A673 (cell line): ENCODE measurements around the gene KLHL10. TPM values are rescaled to one million over a fixed set of nuclear protein-coding genes. Genes with fewer than 3 reads are reported as not detected.

Experiments
- BruUV-seq: library from RNA; stranded (reverse); fragments of 400-500 nt; replicated peaks from 2 replicates; lab custom pipeline; 2021; lab: Mats Ljungman, UMichigan
- CTCF ChIA-PET: fragments of 300-600 bp; sonication (Branson Sonifier 250); formaldehyde crosslinking; loops from one replicate; lab custom pipeline; 2022; ENCODE audit warnings: antibody characterized with exemption; lab: Charles Lee
- POLR2A ChIA-PET: fragments of 300-600 bp; sonication (Branson Sonifier 250); formaldehyde crosslinking; loops from one replicate; lab custom pipeline; 2022; ENCODE audit warnings: antibody characterized with exemption; ENCODE audit not compliant: low non-redundant PET; lab: Charles Lee
- DNase-seq: peaks from one replicate; pipeline ENCODE4 v3.0.0-alpha.2; 2015; ENCODE audit warnings: low spot score
- H3K27ac ChIP-seq: fragments of 200-600 bp; sonication (generic); 2 replicates; pipeline ENCODE4 v1.5.1; 2016; ENCODE audit warnings: mixed run types, low read depth, mild to moderate bottlenecking, mixed read lengths, antibody characterized with exemption, low read length; ENCODE audit not compliant: poor library complexity, severe bottlenecking
- H3K27me3 ChIP-seq: fragments of 200-600 bp; sonication (generic); replicated peaks from 2 replicates; pipeline ENCODE4 v1.6.1; 2017; ENCODE audit warnings: mixed run types, low read depth, mild to moderate bottlenecking, mixed read lengths, antibody characterized with exemption, low read length; ENCODE audit not compliant: insufficient read depth, poor library complexity
- H3K36me3 ChIP-seq: fragments of 200-600 bp; sonication (generic); 2 replicates; pipeline ENCODE4 v1.6.1; 2016; ENCODE audit warnings: mixed run types, mild to moderate bottlenecking, mixed read lengths, antibody characterized with exemption, low read length; ENCODE audit not compliant: insufficient read depth, poor library complexity, severe bottlenecking
- H3K4me1 ChIP-seq: fragments of 200-600 bp; sonication (generic); 2 replicates; pipeline ENCODE4 v1.6.1; 2017; ENCODE audit warnings: mixed run types, mild to moderate bottlenecking, mixed read lengths, antibody characterized with exemption, low read length; ENCODE audit not compliant: insufficient read depth, poor library complexity, severe bottlenecking
- H3K4me3 ChIP-seq: fragments of 200-600 bp; sonication (generic); 2 replicates; pipeline ENCODE4 v1.5.1; 2016; ENCODE audit warnings: low read depth, mixed run types, mild to moderate bottlenecking, mixed read lengths, low read length; ENCODE audit not compliant: poor library complexity, severe bottlenecking
- H3K9me3 ChIP-seq: fragments of 200-600 bp; sonication (generic); 2 replicates; pipeline ENCODE4 v1.6.1; 2016; ENCODE audit warnings: mixed run types, low read depth, mild to moderate bottlenecking, mixed read lengths, antibody characterized with exemption, low read length; ENCODE audit not compliant: poor library complexity, severe bottlenecking
- EZH2 ChIP-seq: fragments of 200-600 bp; sonication (generic); IDR thresholded peaks from 2 replicates; pipeline ENCODE4 v1.6.1; 2017; ENCODE audit warnings: borderline replicate concordance, low read depth, mild to moderate bottlenecking, mixed read lengths, antibody characterized with exemption, low read length; ENCODE audit not compliant: poor library complexity, severe bottlenecking
- intact Hi-C: fragments of 100-400 bp; cut with micrococcal nuclease; formaldehyde crosslinking; loops from one replicate; pipeline ENCODE4 v1.10.0; 2022; ENCODE audit not compliant: unreplicated experiment
- total RNA-seq: library from RNA; stranded (reverse); gene quantifications from 2 replicates; pipeline ENCODE4 v1.2.3, GENCODE V29; 2021
- TF ChIP-seq, protein P1 (sequence below): fragments of 300-800, 200-600 bp; sonication (generic); conservative IDR thresholded peaks from 2 replicates; pipeline ENCODE4 v1.5.1; 2017; ENCODE audit warnings: low read depth, mild to moderate bottlenecking, antibody characterized with exemption, low read length, moderate library complexity, mixed read lengths

The KLHL10 gene
- total RNA-seq, 1 experiment from 2014 or later = not detected

DNA sequence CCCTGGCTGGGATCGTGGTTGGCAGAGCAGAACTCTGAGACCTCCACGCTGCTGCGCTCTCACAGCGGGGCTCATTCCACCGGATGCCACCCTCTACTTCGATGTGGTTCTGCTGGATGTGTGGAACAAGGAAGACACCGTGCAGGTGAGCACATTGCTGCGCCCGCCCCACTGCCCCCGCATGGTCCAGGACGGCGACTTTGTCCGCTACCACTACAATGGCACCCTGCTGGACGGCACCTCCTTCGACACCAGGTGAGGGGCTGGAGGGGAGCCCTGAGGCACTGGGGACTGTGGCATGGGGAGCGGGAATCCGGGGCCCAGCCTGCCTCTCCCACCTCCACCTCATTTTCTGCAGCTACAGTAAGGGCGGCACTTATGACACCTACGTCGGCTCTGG is 19.6 kb upstream of the KLHL10 start:
- Histone ChIP-seq H3K4me1 (no peaks in the 10 kb centered on the region), H3K27me3 (no peaks in the 10 kb centered on the region), H3K27ac (no peak overlapping the region), H3K36me3 (no peaks in the 10 kb centered on the region), H3K9me3 (no peaks in the 10 kb centered on the region), H3K4me3 (no peak overlapping the region)
- no TSS peak for BruUV-seq
- no peak for DNase-seq
- CTCF ChIA-PET = no interaction called here
- TF ChIP-seq EZH2 = no peak
- TF ChIP-seq, protein P1, sequence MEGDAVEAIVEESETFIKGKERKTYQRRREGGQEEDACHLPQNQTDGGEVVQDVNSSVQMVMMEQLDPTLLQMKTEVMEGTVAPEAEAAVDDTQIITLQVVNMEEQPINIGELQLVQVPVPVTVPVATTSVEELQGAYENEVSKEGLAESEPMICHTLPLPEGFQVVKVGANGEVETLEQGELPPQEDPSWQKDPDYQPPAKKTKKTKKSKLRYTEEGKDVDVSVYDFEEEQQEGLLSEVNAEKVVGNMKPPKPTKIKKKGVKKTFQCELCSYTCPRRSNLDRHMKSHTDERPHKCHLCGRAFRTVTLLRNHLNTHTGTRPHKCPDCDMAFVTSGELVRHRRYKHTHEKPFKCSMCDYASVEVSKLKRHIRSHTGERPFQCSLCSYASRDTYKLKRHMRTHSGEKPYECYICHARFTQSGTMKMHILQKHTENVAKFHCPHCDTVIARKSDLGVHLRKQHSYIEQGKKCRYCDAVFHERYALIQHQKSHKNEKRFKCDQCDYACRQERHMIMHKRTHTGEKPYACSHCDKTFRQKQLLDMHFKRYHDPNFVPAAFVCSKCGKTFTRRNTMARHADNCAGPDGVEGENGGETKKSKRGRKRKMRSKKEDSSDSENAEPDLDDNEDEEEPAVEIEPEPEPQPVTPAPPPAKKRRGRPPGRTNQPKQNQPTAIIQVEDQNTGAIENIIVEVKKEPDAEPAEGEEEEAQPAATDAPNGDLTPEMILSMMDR = no peak
- intact Hi-C loops = no loop called here
- POLR2A ChIA-PET = no interaction called here

DNA sequence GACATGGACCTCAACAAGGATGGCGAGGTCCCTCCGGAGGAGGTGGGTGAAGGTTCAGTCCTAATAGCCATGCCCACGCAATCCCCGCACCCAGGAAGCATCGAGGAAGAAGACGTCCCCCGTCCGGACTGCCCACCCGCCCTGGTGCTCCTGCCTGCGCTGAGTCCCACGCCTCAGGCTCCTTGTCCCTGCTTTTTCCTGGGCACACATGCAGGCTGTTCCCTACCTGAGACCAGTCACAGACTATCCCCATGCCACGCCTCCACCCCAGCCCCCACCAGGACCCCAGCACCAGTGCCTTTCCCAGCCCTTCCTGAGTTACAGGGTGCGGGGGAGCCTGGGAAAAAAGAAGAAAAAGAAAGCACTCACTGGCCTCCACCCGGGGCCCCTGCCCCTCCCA is 15.8 kb upstream of the KLHL10 start:
- POLR2A ChIA-PET = no interaction called here
- no peak for TF ChIP-seq EZH2
- no peaks in the 10 kb centered on the region for H3K36me3 ChIP-seq
- intact Hi-C loops = no loop called here
- no peak overlapping the region for H3K4me3 ChIP-seq
- CTCF ChIA-PET = no interaction called here
- H3K27ac ChIP-seq = no peak overlapping the region
- DNase-seq = no peak
- H3K9me3 ChIP-seq = no peaks in the 10 kb centered on the region
- no peaks in the 10 kb centered on the region for H3K4me1 ChIP-seq
- no peaks in the 10 kb centered on the region for H3K27me3 ChIP-seq
- no TSS peak for BruUV-seq

DNA sequence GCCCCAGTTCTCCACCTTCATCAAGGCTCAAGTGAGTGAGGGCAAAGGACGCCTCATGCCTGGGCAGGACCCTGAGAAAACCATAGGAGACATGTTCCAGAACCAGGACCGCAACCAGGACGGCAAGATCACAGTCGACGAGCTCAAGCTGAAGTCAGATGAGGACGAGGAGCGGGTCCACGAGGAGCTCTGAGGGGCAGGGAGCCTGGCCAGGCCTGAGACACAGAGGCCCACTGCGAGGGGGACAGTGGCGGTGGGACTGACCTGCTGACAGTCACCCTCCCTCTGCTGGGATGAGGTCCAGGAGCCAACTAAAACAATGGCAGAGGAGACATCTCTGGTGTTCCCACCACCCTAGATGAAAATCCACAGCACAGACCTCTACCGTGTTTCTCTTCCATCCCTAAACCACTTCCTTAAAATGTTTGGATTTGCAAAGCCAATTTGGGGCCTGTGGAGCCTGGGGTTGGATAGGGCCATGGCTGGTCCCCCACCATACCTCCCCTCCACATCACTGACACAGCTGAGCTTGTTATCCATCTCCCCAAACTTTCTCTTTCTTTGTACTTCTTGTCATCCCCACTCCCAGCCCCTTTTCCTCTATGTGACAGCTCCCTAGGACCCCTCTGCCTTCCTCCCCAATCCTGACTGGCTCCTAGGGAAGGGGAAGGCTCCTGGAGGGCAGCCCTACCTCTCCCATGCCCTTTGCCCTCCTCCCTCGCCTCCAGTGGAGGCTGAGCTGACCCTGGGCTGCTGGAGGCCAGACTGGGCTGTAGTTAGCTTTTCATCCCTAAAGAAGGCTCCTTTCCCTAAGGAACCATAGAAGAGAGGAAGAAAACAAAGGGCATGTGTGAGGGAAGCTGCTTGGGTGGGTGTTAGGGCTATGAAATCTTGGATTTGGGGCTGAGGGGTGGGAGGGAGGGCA is 15.1 kb upstream of the KLHL10 start:
- Histone ChIP-seq H3K27ac (no peak overlapping the region), H3K9me3 (no peaks in the 10 kb centered on the region), H3K36me3 (peaks cover 3% of the 10 kb centered on the region), H3K27me3 (no peaks in the 10 kb centered on the region), H3K4me1 (no peaks in the 10 kb centered on the region), H3K4me3 (no peak overlapping the region)
- no peak for TF ChIP-seq EZH2
- TF ChIP-seq, protein P1 = no peak
- intact Hi-C loops = no loop called here
- DNase-seq = no peak
- ChIA-PET CTCF (no interaction called here), POLR2A (no interaction called here)
- BruUV-seq = no TSS peak

DNA sequence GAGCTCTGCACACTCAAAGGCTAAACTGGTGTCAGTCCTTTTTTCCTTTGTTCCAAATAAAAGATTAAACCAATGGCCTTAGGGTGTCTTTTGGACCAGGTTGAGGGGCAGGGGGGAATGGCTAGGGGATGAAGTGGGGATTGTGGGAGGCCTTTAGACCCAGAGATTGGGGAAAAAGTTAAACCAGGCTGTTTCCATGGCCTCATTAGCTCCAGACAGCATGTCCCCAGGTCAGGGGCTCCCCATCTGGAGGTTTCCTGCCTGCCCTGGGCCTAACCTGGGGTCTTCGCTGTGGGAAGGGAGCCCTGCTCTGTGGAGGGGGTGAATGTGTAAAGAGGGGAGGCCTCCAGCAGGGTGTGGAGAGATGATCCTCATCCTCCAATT is 14.5 kb upstream of the KLHL10 start:
- H3K36me3 ChIP-seq = peaks cover 4% of the 10 kb centered on the region
- ChIA-PET POLR2A (no interaction called here), CTCF (no interaction called here)
- intact Hi-C loops = no loop called here
- TF ChIP-seq, protein P1 = no peak
- TF ChIP-seq EZH2 = no peak
- H3K27me3 ChIP-seq = no peaks in the 10 kb centered on the region
- H3K27ac ChIP-seq = no peak overlapping the region
- H3K4me1 ChIP-seq = no peaks in the 10 kb centered on the region
- no peak overlapping the region for H3K4me3 ChIP-seq
- DNase-seq = no peak
- H3K9me3 ChIP-seq = no peaks in the 10 kb centered on the region
- BruUV-seq = no TSS peak
